WTC11 (cell line): ENCODE measurements around the gene PREX1. TPM values are rescaled to one million over a fixed set of nuclear protein-coding genes. Genes with fewer than 3 reads are reported as not detected.

Experiments used
- NR1H2 ChIP-seq: sonication (generic); formaldehyde crosslinking; IDR thresholded peaks from 2 replicates; pipeline ENCODE4 v1.9.0; 2021; ENCODE audit warnings: mild to moderate bottlenecking, moderate library complexity, missing genetic modification reagents
- NR3C1 ChIP-seq: sonication (generic); formaldehyde crosslinking; conservative IDR thresholded peaks from 2 replicates; pipeline ENCODE4 v1.8.1; 2023; ENCODE audit warnings: low read depth, mild to moderate bottlenecking, missing genetic modification reagents
- SMAD3 ChIP-seq: sonication (generic); formaldehyde crosslinking; IDR thresholded peaks from 2 replicates; pipeline ENCODE4 v1.8.0; 2022; ENCODE audit warnings: missing genetic modification reagents, mild to moderate bottlenecking, borderline replicate concordance
- SP1 ChIP-seq: sonication (generic); formaldehyde crosslinking; conservative IDR thresholded peaks from 2 replicates; pipeline ENCODE4 v1.8.1; 2022; ENCODE audit warnings: missing genetic modification reagents
- STAT6 ChIP-seq: sonication (generic); formaldehyde crosslinking; conservative IDR thresholded peaks from 2 replicates; pipeline ENCODE4 v1.8.1; 2023; ENCODE audit warnings: mild to moderate bottlenecking, low read depth, missing genetic modification reagents, moderate library complexity
- TP53 ChIP-seq: sonication (generic); formaldehyde crosslinking; IDR thresholded peaks from 2 replicates; pipeline ENCODE4 v1.8.1; 2023; ENCODE audit warnings: mild to moderate bottlenecking, missing genetic modification reagents
- total RNA-seq: library from RNA; stranded (reverse); gene quantifications from 3 replicates; pipeline ENCODE4 v1.2.3, GENCODE V29; 2021
- TF ChIP-seq, protein P1 (sequence below): sonication (generic); formaldehyde crosslinking; IDR thresholded peaks from 2 replicates; pipeline ENCODE4 v1.8.1; 2023; ENCODE audit warnings: mild to moderate bottlenecking, moderate library complexity, missing genetic modification reagents
- TF ChIP-seq, protein P2 (sequence below): fragments of 250-450 bp; sonication (Bioruptor Pico); conservative IDR thresholded peaks from 2 replicates; pipeline ENCODE4 v1.9.0; 2021; ENCODE audit warnings: mild to moderate bottlenecking
- TF ChIP-seq, protein P3 (sequence below): sonication (generic); formaldehyde crosslinking; IDR thresholded peaks from 2 replicates; pipeline ENCODE4 v1.8.0; 2023; ENCODE audit warnings: missing genetic modification reagents, mild to moderate bottlenecking, borderline replicate concordance
- TF ChIP-seq, protein P4 (sequence below): sonication (generic); formaldehyde crosslinking; IDR thresholded peaks from 2 replicates; pipeline ENCODE4 v1.8.1; 2023; ENCODE audit warnings: mild to moderate bottlenecking, missing genetic modification reagents

PREX1 gene
- total RNA-seq, 1 experiment from 2014 or later, result 17.3 TPM

GRCh38 chr20:48827855-48828733, at the start of gene PREX1 (continued):
- no peak for TF ChIP-seq STAT6 (CRISPR knock-in tag)
- TF ChIP-seq, protein P1, sequence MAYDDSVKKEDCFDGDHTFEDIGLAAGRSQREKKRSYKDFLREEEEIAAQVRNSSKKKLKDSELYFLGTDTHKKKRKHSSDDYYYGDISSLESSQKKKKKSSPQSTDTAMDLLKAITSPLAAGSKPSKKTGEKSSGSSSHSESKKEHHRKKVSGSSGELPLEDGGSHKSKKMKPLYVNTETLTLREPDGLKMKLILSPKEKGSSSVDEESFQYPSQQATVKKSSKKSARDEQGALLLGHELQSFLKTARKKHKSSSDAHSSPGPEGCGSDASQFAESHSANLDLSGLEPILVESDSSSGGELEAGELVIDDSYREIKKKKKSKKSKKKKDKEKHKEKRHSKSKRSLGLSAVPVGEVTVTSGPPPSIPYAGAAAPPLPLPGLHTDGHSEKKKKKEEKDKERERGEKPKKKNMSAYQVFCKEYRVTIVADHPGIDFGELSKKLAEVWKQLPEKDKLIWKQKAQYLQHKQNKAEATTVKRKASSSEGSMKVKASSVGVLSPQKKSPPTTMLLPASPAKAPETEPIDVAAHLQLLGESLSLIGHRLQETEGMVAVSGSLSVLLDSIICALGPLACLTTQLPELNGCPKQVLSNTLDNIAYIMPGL (CRISPR knock-in tag), result peak; percentile 62
- peak; percentile 68; the same call in 1 of the 2 replicates for TF ChIP-seq SP1
- TF ChIP-seq, protein P2, sequence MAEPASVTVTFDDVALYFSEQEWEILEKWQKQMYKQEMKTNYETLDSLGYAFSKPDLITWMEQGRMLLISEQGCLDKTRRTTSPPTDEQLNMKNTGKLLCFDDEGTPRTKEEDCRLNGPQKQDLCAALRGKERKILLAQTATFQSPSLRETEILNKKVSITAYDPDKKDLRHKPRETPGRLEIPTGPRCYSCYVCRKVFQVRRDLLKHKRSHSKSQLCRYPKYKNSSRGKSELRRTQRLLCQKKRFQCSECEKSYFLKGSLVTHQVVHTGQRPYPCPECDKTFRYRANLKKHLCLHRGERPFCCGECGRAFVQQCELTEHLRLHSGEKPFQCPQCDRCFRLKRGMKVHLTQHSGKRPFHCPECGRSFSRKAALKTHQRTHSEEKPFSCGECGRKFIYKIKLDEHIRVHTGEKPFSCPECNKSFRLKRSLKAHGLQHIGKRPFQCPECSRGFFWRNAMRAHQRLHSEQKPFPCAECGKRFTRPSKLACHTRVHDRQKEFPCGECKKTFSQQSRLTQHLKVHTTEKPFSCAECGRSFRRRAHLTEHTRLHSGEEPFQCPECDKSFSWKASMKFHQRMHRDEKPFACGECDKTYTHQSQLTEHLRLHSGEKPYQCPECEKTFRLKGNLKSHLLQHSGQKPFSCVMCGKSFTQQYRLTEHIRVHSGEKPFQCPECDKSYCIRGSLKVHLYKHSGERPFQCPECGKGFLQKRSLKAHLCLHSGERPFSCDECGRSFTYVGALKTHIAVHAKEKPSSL (CRISPR knock-in tag), result no peak
- no peak for TF ChIP-seq TP53 (CRISPR knock-in tag)
- no peak for TF ChIP-seq SMAD3 (CRISPR knock-in tag)
- TF ChIP-seq NR3C1 (CRISPR knock-in tag), result no peak
- TF ChIP-seq, protein P3, sequence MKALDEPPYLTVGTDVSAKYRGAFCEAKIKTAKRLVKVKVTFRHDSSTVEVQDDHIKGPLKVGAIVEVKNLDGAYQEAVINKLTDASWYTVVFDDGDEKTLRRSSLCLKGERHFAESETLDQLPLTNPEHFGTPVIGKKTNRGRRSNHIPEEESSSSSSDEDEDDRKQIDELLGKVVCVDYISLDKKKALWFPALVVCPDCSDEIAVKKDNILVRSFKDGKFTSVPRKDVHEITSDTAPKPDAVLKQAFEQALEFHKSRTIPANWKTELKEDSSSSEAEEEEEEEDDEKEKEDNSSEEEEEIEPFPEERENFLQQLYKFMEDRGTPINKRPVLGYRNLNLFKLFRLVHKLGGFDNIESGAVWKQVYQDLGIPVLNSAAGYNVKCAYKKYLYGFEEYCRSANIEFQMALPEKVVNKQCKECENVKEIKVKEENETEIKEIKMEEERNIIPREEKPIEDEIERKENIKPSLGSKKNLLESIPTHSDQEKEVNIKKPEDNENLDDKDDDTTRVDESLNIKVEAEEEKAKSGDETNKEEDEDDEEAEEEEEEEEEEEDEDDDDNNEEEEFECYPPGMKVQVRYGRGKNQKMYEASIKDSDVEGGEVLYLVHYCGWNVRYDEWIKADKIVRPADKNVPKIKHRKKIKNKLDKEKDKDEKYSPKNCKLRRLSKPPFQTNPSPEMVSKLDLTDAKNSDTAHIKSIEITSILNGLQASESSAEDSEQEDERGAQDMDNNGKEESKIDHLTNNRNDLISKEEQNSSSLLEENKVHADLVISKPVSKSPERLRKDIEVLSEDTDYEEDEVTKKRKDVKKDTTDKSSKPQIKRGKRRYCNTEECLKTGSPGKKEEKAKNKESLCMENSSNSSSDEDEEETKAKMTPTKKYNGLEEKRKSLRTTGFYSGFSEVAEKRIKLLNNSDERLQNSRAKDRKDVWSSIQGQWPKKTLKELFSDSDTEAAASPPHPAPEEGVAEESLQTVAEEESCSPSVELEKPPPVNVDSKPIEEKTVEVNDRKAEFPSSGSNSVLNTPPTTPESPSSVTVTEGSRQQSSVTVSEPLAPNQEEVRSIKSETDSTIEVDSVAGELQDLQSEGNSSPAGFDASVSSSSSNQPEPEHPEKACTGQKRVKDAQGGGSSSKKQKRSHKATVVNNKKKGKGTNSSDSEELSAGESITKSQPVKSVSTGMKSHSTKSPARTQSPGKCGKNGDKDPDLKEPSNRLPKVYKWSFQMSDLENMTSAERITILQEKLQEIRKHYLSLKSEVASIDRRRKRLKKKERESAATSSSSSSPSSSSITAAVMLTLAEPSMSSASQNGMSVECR (CRISPR knock-in tag), result 0 out of 2 replicates have a peak, but pooled peaks have one; percentile 22
- TF ChIP-seq, protein P4, sequence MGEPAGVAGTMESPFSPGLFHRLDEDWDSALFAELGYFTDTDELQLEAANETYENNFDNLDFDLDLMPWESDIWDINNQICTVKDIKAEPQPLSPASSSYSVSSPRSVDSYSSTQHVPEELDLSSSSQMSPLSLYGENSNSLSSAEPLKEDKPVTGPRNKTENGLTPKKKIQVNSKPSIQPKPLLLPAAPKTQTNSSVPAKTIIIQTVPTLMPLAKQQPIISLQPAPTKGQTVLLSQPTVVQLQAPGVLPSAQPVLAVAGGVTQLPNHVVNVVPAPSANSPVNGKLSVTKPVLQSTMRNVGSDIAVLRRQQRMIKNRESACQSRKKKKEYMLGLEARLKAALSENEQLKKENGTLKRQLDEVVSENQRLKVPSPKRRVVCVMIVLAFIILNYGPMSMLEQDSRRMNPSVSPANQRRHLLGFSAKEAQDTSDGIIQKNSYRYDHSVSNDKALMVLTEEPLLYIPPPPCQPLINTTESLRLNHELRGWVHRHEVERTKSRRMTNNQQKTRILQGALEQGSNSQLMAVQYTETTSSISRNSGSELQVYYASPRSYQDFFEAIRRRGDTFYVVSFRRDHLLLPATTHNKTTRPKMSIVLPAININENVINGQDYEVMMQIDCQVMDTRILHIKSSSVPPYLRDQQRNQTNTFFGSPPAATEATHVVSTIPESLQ (CRISPR knock-in tag), result no peak
- TF ChIP-seq NR1H2 (CRISPR knock-in tag), result no peak
- TF ChIP-seq, all 79 proteins: peak for 9
